Subcutaneous adipose tissue (tissue), 4 donors: ENCODE measurements around the gene MRPL14. TPM values are rescaled to one million over a fixed set of nuclear protein-coding genes. Genes with fewer than 3 reads are reported as not detected.

Experiments
- total RNA-seq, 4 donors: library from RNA; depleted of rRNA; stranded (reverse); fragments of >200 nt; gene quantifications; one replicate each; pipeline ENCODE4 v1.1.0, GENCODE V29; 2016
- TF ChIP-seq, protein P1 (sequence below): fragments of 450-650 bp; IDR thresholded peaks from one replicate; pipeline ENCODE4 v1.5.1; 2016; ENCODE audit warnings: low read depth, mild to moderate bottlenecking, control low read depth, antibody characterized with exemption, moderate library complexity

The MRPL14 gene
- 10 to 100 TPM; 26.2 to 30.8 (median 27.6) TPM for total RNA-seq

DNA sequence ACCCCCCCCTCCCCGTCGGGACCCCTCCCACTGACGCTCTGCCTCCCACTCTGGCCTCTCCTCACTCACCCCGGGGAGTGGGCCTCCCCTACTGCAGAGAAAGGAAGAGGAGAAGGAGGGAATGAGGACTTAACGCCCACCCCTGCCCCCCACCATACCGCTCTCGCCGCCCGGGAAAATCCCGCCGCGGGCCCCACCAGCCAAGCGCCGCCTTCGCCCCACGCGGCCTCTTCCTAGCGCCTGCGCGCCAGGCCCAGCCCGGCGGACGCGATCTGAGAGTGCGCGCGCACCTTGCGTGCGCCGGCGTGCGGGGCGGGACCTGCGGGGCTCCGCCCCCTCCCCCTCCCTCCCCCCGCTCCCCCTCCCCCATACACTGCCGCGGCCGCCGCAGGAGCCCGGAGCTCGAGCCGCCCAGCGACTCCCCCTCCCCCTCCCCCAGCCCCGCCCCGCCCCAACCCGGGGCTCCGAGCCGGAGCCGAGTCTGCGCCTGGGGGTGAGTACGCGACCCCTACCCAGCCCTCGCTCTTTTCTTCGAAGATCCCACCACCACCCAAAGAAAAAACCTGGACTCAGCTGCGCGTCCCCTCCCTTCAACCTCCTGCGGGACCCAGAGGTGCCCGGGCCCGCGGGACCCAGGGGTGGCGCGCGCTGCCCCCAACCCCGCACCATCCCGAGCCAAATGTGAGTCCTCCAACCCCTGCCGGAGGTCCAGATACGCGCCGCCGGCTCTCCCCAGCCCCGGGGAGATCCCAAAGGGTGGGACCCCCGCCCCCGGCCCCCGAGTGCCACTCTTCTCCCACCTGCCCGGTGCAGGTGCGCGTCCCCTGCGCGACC, at the start of gene MRPL14, which contains the start of gene TMEM63B:
MRPL14 (minus strand) TSS at position 267 of the 834 bp plus-strand sequence. CDS start 10,841 bp downstream, outside the sequence.
TMEM63B (plus strand) TSS at position 369 of the 834 bp plus-strand sequence. CDS start 7,031 bp downstream, outside the sequence.
- TF ChIP-seq, protein P1, sequence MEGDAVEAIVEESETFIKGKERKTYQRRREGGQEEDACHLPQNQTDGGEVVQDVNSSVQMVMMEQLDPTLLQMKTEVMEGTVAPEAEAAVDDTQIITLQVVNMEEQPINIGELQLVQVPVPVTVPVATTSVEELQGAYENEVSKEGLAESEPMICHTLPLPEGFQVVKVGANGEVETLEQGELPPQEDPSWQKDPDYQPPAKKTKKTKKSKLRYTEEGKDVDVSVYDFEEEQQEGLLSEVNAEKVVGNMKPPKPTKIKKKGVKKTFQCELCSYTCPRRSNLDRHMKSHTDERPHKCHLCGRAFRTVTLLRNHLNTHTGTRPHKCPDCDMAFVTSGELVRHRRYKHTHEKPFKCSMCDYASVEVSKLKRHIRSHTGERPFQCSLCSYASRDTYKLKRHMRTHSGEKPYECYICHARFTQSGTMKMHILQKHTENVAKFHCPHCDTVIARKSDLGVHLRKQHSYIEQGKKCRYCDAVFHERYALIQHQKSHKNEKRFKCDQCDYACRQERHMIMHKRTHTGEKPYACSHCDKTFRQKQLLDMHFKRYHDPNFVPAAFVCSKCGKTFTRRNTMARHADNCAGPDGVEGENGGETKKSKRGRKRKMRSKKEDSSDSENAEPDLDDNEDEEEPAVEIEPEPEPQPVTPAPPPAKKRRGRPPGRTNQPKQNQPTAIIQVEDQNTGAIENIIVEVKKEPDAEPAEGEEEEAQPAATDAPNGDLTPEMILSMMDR, result no peak

DNA sequence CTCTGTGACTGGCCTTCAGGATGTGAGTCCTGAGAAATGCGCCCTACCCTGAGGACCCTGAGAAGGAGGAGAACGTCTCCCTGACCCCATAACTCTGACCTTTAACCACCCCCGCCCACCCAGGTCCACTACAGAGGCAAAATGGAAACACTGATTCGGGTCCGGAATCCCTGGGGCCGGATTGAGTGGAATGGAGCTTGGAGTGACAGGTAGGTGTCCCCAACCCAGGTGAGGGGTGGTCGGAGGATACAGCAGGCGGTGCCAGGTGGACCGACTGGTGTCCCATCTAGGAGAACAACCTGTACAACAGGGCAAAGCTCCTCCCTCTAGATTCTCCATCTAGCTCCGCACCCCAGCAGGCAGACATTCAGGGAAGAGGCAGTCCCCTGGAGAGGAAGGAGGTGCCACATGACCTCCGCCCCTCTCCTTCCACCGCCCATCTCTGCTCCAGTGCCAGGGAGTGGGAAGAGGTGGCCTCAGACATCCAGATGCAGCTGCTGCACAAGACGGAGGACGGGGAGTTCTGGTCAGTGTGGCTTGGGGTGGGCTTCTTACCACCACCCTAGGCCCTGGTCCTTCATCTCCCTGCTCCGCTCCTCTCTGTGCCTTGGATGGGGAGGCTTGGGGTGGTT, 49.0 kb upstream of the MRPL14 start:
- TF ChIP-seq, protein P1, result no peak

DNA sequence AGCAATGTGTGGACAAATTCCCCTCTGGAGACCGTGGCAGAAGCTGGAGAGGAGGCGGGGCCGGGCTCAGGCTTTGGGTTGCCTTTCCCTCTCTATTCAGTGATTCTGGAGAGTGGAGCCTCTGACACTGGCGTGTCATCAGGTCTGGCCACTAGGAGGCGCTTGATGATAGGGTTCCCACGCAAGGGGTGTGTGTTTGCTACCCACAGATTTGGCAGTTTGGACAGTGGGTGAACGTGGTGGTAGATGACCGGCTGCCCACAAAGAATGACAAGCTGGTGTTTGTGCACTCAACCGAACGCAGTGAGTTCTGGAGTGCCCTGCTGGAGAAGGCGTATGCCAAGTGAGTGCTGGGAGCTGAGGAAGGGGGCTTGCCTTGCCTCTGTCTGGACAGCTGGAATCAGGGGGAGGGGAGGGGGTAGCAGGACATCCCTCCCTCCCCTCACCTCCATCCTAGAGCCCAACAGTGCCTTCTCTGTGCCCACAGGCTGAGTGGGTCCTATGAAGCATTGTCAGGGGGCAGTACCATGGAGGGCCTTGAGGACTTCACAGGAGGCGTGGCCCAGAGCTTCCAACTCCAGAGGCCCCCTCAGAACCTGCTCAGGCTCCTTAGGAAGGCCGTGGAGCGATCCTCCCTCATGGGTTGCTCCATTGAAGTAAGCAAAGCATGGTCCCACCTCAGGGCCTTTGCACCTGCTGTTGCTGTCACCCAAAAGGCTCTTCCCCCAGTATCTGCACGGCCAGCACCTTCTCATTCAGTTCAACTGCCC, 45.7 kb upstream of the MRPL14 start:
- TF ChIP-seq, protein P1, result no peak

DNA sequence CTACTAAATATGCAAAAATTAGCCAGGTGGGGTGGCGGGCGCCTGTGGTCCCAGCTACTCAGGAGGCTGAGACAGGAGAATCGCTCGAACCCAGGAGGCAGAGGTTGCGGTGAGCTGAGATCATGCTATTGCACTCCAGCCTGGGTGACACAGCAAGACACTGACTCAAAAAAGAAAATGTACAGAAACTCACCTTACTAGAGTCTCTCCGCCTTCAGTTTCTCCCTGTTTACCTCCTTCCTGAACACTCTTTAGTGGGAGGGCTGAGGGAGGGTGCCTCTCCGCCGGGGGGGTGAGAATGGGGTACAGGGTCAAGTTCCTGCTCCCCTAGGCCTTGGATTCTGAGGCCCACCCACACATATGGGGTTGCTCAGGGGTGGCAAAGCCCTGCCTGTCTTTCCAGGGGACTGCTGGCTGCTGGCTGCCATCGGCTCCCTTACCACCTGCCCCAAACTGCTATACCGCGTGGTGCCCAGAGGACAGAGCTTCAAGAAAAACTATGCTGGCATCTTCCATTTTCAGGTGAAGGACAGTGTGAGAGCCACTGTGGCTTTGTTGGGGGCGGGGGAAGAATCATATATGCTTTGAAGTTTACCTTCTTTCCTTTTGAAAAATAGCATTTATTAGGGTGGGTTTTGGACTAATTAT, 44.8 kb upstream of the MRPL14 start:
- TF ChIP-seq, protein P1, result no peak

DNA sequence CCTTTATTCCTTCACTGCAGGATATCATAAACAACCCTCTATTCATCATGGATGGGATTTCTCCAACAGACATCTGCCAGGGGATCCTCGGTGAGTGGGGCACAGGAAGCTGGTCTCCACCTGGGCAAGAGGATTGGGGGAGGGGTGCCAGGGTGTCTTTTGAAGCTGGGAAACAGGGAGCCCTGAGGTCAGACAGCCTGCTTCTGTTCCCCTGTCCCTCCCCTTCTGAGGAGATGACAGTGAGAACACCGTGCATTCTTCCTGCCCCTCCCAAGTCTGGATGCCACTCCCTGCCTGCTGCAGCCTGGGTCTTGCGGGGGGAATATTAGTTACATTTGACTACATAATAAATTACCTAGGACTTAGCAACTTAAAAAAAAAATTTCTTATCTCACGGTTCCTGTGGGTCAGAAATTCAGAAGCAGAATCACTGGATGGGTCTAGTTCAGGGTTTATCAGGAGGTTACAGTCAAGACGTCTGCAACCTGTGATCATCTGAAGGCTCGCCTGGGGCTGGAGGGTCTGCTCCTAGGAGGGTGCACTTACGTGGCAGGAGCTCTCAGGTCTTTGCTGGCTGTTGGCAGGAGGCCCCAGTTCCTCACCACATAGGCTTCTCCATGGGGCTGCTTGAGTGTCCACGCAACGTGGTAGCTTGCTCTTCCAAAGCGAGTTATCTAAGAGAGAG, 42.8 kb upstream of the MRPL14 start:
- TF ChIP-seq, protein P1, result no peak

DNA sequence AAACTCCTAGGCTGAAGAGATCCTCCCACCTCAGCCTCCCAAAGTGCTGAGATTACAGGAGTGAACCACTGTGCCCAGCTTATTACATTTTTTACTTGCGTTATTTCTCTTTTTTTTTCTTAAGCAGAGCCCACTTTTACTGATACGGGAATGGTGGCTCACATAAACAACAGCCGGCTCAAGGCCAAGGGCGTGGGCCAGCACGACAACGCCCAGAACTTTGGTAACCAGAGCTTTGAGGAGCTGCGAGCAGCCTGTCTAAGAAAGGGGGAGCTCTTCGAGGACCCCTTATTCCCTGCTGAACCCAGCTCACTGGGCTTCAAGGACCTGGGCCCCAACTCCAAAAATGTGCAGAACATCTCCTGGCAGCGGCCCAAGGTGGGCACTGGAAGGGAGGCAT, 41.9 kb upstream of the MRPL14 start:
- TF ChIP-seq, protein P1, result no peak
